GM21390 (cell line): Measurements from ENCODE around the gene LRRTM1.

Source experiments
- ATAC-seq: cut with Tn5 transposase; IDR thresholded peaks from one replicate; pipeline ENCODE4 v1.9.1; 2021; ENCODE audit not compliant: unreplicated experiment

LRRTM1 gene, protein sequence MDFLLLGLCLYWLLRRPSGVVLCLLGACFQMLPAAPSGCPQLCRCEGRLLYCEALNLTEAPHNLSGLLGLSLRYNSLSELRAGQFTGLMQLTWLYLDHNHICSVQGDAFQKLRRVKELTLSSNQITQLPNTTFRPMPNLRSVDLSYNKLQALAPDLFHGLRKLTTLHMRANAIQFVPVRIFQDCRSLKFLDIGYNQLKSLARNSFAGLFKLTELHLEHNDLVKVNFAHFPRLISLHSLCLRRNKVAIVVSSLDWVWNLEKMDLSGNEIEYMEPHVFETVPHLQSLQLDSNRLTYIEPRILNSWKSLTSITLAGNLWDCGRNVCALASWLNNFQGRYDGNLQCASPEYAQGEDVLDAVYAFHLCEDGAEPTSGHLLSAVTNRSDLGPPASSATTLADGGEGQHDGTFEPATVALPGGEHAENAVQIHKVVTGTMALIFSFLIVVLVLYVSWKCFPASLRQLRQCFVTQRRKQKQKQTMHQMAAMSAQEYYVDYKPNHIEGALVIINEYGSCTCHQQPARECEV

DNA sequence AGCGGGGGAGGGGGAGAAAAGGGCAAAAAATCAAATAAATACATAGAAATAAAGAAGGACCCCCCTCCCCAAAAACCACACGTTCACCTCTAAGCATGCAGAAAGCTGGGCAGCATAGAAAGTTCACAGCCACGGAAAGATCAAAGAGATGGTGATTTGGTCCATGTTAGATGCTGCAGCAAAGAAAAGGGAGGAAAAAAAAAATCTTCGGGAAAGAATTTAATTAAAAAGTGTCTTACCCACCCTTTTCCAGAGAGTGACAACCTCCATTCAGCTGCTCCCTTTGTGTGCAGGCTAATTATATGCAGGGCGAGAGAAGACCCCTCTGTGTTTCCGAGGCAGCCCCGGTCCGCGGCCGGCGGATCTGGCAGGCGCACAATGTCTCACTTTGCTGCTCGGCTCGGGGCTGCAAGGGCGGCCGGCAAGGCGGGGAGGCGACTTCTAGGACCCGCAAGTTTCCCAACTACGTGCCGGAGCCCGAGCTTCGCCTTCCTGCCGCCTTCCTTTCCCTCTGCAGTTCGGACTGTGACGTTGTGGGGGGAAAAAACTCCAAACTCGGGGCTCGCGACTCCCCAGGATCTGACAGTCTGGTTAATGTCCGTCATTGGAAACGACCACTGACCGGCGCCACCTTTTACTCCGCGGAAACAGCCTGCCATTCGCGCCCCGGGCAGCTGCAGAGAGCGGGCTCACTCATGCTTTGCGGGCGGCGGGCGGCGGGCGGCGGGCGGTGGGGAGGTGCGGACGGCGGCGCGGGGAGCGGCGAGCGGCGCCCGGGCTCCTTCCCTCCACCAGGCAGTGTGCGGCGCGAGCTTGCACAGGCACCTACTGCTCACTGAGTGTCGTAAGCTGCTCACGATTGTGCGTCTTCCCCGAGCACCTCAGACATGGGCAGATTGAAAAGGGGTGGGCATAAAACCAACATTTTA, at the start of gene LRRTM1:
TSS of gene LRRTM1 (minus strand) at position 844 of the 929 bp plus-strand sequence. CDS start 933 bp downstream, outside the sequence.
- no peak for ATAC-seq

DNA sequence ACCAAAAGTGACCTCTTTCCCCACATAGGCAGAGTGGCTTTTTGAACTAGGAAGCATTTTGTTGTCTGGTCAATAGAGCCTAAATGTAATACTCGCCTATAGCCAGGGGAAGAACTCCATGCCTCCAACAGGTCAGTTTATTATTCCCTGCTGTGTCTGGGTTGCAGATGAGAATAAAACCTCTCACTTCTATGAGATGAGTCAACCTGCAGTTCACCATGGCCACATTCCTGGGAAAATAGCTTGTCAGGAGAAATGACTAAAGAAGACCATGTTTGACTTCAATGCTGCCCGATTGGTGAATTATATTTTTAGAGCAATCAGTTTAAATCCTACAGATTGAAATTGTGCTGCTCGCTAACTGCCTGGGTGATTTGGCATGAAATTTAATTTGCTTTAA, 46.7 kb upstream of the LRRTM1 start:
- no peak for ATAC-seq

DNA sequence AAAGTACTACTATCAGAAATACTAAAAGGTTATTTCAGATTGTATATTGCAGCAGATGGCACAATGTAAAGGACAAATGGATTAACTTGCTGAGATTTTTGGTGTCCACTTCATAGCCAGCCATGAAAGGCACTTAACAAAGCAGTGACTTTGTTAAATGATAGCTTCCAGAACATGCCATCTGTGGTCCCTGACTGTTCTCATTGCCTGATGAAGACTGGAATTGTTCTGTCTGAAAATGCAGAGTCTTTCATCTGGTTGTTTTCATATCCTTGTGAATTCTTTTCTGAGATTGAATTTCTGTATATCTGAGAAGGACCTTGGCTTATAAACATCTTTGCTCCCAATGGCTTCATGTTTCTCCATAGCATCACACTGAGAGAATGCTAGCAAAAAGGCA, 44.4 kb upstream of the LRRTM1 start:
- ATAC-seq, result no peak

DNA sequence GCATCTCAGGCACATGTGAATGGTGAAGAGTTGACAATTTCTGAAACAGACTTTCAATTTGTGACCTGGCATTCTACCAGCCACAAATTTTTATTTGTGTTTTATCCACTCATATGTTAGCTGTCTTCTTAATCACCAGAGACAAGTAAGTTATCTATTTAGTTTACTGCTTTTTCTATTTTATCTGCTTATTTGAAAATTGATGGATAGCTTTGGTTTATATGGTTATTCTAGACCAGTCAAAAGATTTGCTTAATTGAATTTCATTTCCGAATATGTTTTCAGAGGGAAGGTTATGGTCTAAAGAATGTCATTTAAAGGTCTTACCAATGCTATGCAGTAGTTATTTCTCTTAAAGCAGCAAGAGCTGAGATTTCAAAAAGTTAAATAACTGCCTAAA, 43.5 kb upstream of the LRRTM1 start:
- no peak for ATAC-seq

DNA sequence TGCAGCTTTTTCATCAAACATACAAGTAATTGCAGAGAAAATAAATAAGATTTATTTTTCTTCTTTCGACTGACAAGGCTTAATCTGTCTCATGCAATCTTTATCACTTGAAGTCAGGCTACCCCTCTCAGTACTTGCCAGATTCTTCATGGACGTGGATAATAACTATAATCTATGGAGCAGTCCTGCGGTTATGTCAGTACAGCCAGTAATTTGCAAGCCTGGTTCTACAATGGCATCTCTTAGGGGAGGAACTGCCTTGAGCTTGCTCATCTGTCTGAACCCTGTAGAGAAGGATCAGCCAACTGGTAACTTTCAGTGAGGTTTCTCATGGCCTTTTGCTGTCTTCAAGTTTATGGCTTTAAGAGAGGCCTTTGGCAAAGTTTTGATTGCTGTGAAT, 35.5 kb upstream of the LRRTM1 start:
- no peak for ATAC-seq

DNA sequence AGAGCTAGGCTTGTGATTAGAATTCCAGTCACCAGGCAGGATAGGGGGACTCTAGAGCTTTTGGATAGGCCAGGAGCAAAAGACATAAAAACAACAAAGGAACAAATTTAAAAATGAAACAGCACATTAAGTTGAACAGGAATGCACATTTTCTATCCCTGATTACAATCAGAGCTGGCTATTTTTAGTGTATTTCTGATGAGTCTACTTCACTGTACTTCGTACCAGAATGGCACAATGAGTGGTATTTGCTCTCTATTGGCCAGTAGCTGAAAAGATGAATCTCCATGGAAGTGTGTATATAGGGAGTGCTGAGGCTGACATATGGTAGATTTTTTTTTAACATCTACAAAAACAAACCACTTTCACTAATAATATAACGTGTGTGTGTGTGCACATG, 34.2 kb upstream of the LRRTM1 start:
- no peak for ATAC-seq

DNA sequence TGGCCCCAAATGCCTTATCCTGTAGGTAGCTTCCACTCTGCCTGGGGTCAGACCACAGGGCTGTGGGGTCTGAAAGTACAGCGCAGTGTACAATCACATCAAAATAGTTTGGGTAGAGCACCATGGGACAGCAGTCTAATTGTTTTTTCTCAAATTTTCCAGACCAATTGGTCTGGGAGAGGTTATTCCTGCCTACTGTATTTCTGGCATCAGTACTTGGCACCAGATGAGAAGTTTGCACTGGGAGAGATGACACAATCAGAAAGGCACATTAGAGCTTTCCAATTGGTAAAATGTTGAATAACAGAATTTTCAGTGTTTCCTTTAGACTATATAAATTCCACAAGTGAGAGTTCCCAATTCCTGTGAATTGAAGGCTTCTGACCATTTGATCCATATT, 30.9 kb upstream of the LRRTM1 start:
- ATAC-seq, result no peak

DNA sequence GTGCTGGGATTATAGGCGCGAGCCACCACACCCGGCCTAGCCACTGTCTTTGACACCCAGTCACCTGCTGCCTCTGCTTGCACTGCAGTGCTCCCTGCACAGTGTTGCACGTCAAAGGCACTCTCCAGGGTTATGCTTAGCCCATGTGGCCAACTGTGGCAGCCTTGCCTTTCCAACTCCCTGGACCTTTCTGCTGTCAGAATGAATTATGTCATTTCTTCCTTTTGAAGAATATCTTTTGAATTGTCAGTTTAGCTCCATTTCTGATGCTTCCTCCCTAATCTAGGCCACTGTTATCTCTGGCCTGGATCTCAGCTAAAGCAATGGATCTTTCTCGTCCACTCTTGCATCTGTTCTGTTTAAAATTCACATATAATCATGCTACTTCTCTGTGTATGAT, 29.3 kb upstream of the LRRTM1 start:
- no peak for ATAC-seq

DNA sequence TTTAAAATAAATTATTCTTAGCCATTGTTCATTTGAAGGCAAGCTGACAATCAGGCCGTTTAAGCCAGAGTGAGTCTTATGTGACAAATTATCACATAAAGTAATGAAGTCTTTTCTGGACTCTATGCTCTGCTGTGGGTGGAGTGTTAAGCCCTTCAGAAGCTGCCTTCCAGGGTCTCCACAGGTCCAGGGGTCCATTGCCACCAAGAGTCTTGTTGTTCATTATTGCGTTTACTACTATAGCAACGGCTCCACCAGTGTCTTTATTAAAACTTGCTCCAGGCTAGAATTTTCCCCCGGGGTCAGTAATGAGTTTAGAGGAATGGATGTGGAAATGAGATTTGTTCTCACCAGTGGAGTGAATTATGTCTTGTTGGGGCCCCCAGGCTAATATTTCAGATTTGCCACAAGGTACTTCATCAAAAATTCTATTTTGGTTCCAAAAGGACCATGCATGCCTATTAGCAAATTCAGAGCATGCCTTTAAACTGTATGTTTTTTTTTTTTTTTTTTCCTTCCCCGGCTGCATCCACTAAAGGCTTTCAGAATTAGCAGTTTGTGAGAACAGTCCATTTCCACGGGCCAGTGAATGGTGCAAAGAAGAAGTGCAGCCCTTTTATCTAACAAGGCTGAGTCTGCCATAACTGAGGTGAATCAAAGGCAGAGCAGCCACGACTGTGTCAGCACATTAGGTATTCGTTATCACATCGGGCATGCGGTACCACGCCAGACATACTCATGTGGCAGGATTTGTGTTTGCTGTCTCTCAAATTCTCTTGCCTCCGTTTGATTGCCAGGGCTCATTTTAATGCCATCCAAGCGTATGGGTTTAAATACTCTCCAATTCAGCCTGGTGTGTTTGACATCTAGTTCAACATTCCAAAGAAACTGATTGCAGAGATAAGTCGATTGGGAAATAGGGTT, 26.2 kb upstream of the LRRTM1 start:
- ATAC-seq, result no peak

DNA sequence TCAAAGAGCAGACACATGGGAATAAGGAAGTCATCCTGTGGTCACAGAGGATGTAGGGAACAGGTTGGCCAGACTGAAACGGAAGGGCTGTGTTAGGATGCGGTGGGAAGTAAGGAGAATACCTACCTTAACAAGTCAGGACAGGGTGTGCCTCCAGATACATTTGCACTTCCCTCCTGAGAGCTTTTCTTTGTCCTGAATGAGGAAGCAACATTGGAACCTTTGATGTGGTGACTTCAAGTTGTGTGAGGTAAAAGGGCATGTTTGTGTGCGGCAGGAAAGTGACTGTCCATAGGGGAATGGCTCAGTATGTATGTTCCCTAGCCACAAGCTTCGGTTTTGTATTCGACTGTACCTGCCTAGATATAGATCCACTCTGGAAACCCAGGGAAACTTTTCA, 24.9 kb upstream of the LRRTM1 start:
- no peak for ATAC-seq

DNA sequence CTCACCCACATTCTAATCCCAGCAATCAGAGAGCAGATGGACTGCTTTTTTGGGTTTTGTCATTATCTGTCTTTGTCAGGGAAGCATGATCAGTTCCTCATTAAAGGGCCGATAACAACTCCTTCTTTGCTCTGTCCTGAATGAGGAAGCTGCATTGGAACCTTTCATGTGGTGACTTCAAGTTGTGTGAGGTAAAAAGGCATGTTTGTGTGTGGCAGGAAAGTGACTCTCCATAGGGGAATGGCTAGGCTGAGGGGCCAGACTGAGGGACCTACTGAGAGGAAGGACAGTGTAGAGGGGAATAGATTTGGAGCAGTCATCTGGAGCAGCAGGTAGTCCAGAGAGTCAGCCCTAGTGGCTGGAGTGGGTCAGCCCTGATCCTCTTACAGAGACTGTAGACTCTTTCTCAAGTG, 23.6 kb upstream of the LRRTM1 start:
- no peak for ATAC-seq

DNA sequence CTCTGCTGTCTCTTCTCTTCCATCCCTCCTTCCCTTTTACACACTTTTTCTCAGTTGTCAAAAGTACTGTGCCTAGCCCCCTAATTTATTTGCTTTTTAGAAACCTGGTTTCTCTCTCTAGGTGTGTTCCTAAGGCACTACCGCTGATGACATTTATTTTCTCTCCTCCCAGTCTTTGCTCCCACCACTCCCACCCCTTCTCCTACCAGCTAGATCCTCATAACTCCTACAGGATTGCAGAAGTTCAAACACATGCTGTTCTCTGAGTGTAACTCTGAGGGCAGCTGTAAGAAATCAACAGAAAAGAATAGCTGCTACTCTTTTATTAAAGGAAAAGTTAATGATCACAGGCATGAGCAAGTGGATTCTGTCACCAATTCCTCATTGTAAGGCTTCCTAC, 22.3 kb upstream of the LRRTM1 start:
- no peak for ATAC-seq

DNA sequence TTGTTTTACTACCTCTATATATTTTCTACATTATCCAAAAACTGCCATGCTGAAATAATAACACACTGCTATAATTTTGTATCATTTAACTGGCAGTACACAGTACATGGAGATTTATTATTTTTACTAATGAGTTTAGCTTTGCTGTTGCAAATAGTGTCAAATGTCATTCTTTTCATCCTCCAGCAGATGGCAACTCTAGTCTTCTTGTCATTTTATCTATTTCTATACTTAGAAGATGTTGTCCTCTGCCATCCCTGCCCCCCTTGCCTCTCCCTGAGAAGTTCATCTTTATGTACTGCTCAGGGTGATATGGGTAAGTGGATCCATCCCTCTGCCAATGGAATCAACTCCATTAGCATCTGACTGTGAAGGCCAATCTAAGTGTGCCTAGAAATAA, 21.7 kb upstream of the LRRTM1 start:
- no peak for ATAC-seq

DNA sequence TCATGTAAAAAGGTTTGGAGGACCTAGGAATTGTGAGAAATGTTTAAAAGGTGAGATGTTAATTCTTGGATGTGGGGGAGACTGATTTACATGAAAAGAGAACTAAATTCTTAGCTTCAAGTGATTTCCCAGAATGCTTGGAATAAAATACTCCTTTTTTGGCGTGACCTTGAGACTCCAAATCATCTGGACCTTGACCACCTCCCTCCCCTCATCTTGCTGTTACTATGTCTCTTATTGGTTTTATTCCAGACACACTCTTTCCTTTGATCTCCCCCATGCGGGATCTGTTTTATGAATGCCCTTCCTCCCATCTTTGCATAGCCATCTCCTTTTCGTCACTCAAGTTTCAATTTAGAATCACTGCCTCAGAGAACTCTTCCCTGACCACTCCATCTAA, 20.0 kb upstream of the LRRTM1 start:
- ATAC-seq, result no peak

DNA sequence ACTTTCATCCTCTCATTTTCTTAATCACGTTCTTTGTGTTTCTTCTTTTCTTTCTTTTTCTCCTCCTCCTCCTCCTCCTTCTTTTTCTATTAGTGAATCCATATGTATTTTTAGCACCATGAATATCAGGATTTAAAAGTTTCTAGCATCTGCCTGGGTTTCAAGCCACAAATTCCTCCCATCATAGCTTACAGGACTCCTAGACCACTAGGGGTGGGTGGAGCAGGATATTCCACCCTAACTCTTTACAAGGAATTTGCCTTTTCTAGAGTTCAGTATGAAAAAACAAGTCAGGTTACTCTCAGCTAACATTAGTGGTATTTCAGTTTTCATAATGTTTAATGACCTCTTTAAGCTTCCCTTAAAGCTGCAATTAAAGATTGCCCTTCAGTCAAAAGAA, 19.1 kb upstream of the LRRTM1 start:
- ATAC-seq, result no peak

DNA sequence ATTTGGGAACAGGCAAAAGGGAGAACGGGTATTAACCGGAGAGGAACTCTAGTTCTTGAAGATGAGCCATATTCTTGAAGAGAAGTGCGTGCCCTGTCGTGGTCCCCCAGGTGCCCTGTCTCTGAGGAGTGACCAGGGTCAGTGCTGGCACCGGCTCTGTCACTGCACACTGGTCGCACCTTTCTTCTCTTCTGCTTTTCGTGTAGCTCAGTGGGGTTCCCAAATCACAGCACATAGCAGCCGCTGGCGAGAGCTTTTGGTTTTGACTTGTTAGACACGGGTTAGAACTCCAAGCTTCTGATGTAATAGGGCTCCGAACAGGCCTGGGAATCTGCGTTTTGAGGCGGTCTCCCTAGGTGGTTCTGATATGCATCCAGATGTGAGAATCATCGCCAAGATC, 18.4 kb upstream of the LRRTM1 start:
- no peak for ATAC-seq

DNA sequence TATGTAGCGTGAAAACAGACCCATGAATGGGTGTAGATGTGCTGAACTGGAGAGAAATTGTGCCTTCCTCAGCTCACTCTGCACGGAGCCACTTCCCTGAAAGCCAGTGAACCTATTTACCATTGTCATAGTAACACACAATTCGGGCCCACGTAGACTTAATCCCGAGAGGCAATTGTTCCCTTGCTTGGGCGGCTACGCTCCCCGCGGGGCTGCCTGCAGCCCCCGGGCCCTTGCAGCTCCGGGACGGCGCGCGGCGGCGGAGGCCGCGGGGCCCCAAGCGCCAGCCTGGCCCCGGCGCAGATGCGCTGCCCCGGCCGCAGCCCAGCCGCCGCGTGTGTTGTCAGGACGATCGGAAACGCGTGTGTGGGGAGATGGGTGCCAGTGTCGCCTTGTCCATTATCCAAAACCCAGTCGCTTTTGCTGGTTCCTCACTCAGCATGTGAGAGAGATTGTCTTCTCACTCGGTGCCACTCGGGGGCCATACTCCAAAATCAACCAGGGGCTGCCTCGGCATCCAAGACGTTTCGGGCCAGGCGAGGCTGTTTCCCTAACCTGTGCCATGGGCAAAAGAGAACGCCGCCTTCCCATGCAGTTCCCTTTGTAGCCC, 17.9 kb upstream of the LRRTM1 start:
- ATAC-seq, result no peak

DNA sequence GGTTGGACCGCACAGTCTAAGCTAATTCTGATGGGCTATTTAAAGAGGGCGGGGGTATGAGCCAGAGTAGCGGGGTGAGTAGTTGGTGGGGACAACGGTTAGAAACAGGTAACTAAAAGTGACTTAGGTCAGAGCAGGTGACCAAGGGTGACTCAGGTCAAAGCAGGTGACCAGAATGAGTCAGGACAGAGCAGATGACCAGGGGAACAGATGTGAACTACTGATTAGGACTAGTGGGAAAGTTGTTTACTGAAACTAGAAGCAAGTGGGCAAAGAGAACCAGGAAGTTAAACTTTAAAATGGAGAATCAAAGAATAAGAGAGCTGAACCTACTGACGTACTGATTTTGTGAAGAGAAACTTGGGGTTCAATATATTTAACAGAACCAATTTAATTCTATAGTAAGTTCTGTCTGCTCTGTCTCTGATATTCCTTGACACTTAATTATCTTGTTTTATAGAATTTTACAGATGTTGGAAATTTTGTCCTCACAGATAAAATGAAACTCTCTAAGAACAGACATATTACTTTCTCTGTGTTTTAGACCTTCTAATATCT, 7.8 kb upstream of the LRRTM1 start:
- ATAC-seq, result no peak

DNA sequence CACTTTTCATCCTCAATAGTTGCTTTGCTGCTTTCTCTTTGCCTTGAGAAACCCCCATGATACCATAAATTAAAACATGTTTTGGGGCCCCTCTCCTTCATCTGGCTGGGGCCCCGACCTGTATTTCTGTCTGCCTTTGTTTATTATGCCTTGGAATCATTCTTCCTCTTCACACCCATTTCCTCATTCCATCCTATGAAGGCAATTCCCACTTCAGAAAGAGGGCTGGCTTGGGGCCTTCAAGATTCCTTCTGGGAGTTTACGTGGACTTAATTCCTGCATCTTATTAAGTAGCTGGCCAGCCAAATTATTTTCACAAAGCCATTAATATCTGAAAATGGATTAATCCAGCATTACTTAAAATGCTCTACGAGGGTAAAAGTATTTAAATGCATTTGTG, 6.8 kb upstream of the LRRTM1 start:
- no peak for ATAC-seq
